AG08395 (cell line): ENCODE results near the gene SLC4A1AP.

ENCODE experiments used
- DNase-seq: peaks from one replicate; pipeline ENCODE4 v3.0.0; 2012; ENCODE audit warnings: mixed read lengths, low spot score

SLC4A1AP gene

GRCh38 chr2:27704342-27704876 is 40.7 kb downstream of the SLC4A1AP start:
- no peak for DNase-seq

DNA sequence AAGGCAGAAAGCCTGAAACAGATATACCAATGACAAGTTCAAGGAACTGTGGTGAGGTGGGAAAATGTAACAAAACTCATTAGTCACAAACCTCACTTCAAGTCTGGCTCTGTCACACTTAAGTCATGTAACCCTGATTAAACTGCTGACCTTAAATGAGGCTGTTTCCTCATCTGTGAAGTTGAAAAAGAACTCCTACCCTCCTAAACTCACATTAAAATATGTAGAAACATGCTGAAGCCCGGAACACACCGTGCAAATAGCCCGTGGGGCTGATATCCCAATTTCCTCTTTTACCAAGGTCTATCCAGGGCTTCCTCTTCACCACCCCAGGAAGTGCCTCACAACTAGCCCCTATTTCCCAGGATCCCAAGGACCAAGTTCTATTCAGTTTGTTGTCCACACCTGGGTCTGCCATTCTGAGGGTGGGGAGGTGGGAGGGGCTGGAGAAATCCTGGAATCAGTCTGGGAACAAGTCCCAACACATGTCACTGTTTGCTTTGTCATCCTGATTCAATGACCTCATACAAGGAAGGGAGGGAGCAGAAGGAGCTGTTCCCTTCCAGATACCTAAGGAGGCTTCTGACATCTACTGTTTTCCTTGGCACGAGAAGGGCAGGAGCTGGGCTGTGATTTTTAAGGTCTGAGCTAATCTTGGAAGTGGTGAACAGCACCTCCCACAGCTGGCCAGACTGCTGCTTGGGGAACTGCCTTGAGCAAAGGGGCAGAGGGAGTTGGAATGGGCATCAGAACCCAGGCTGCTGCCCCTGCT is 42.3 kb downstream of the SLC4A1AP start:
- DNase-seq: peak; percentile 83

DNA sequence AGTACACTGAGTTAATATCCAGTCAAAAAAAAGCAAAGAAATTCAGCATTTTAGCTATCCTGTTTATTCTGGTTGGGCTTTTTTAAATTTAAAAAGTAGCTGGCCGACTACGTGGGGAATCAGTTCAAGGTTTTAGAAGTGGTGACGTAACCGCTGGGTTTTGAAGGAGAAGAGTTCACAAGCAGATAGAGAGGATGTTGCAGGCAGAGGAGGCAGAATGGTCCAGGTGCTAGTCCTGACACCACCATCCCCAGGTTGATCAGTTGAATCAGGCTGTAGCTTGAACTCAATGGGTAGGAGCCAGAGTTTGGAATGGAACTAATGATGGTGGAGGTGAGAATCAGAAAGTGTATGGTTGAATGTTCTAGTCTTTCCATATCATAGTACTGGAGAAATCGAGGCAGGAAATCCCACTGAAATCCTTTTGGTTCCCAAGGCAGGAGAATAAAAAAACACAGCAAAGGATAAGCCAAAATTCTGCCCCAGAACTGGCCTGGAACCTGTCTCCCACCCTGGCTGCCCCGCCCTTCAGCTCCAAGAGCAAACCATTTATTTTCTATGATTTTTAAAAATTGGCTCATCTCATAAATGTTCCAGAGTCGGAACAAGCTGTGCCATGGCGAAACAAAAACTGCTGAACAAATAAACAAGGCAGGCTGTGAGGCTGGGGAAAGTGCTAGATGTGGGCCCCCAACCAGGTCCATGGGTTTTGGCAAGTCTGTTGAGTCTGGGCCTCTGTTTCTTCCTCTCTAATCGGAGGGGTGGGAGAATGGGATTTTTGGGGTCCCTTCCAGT is 44.0 kb downstream of the SLC4A1AP start:
- DNase-seq: no peak

DNA sequence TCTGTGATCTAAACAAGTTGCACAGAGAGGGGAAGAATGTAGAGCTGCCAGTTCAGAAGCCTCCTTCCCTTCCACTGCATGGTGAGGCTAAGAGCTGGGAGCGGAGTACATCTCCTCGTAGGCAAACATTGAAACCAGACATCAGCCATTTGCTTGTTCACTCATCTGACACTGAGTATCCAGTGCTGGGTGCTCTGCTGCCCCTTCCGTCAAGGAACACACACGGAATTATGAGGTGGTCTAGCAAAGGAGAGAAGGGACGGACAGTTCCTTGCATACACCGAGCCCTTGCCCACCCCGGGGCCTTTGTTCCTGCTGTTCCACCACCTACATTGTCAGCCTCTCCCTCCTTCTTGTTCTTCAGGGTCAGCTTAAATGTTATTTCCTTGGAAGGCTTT is 44.6 kb downstream of the SLC4A1AP start:
- DNase-seq: no peak

DNA sequence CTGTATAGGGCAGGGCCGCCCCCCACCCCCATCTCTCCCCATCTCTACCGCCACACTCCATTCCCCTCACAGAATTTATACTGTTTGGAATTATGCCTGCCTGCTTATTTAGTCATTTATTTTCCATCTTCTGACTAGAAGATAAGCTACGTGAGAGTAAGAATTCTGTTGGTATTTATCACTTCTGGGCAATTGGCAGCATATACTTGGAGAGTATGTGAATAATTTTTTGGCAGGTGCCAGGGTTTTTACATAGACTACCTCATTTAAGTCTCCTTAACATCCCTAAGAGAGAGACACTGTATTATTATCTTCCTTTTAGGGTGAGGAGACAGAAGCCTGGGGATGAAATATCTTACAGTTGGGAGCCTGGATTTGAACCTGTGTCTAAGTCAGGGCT is 45.0 kb downstream of the SLC4A1AP start:
- no peak for DNase-seq

GRCh38 chr2:27709326-27709725 is 45.6 kb downstream of the SLC4A1AP start:
- no peak for DNase-seq

GRCh38 chr2:27709960-27710575 is 46.4 kb downstream of the SLC4A1AP start:
- no peak for DNase-seq

- no peak for DNase-seq
Measured at GRCh38 chr2:27710640-27711430, 47.1 kb downstream of the SLC4A1AP start.

DNA sequence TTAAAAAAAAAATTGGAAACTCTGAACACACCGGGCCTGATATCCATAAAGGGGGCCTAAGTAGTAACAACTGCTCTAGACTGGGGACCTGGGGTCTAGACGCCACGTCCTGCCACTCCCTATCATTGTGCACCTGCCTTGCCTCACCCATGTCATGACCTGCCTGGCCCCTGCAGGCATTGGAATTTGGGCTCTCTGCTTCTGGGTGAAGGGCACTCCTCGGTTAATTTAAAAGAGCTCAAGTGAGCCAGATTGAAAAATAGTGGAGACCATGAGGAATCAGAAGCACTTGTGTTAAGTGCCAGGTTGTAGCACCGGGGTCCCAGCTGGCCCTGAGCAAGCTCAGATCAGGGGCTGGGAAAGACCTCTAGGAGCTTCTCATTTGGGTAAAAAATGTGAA is 48.1 kb downstream of the SLC4A1AP start:
- DNase-seq: no peak

DNA sequence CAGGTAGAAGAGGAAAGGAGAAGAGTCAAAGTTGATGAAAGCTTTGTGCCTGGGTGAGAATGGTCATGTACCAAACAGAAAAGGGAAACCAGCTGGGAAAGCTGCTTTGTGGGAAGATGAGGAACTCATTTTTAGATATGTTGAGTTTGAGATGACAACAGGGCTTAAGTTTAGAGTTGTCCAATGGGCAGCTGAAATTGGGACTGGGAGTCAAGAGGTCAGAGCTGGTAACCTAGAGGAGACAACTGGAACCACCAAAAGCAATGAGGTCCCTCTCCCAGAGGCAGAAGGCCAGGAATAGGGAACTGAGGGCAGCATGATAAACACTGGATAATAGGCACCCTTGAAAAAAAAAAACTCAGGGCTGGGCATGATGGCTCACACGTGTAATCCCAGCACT is 48.8 kb downstream of the SLC4A1AP start:
- DNase-seq: no peak

- DNase-seq: no peak
Measured at GRCh38 chr2:27713201-27713600, 49.5 kb downstream of the SLC4A1AP start.

DNA sequence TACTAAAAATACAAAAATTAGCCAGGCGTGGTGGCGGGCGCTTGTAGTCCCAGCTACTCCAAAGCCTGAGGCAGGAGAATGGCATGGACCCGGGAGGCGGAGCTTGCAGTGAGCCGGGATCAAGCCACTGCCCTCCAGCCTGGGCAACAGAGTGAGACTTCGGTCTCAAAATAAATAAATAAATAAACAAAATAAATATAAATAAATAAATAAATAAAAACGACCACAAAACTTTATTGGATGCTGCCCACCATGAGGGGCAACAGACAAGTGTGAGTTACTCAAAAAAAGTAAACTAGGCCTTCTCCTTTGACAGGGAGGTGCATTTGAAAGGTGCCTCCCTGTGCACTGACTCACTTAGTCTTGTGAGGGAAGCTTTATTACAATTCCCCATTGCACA is 50.4 kb downstream of the SLC4A1AP start:
- no peak for DNase-seq

DNA sequence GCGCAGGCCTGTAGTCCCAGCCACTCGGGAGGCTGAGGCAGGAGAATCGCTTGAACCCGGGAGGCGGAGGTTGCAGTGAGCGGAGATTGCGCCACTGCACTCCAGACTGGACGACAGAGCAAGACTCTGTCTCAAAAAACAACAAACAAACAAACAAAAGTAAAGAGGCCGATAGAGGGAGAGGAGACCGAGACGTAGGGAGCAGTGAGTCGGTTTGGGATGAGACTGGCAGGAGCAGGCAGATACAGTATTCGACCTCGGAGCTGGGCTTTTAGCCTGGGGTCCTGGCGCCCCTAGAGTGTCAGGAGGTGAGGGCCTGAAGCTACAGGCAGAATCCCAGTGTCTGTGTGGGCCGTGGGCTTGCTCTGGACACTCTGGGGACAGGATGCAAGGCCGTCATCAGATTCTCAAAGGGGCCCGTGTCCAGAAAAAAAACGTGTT is 51.2 kb downstream of the SLC4A1AP start:
- no peak for DNase-seq

GRCh38 chr2:27715318-27716210 is 51.9 kb downstream of the SLC4A1AP start:
- DNase-seq: peak; percentile 52

DNA sequence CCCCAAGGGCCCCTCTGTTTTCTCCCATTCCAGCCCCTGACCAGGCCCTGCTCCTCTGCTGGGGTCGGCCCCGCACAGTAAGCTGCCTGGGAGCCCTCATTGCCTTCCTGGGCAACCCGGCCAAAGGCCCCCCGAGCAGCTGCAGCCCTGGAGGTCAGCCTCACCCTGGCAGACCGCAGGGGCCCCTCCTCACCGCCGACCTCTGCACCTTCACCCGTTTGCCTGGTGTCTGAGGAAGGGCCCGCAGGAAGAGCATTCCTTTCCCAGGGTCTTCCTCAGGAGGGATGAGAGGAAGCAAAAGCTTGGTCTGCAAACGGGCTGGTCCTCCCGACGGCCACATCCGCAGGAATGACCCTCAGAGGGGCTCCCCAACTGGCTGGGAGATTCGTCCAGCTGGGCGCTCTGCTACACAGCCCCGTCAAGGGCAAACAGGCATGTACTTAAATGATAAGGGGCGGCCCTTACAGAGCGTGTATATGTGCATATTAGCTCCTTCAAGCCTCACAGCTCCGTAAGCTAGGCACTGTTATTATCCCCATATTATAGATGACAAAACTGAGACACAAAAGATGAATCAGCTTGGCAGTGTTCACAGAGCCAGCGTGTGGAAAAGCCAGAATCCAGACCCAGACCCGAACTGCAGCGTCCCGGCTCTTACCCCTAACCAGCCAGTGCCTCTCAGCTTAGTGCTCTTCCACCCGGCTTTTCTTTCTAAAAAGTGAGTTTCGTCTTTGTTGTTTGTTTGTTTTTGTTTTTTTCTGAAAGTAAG is 52.8 kb downstream of the SLC4A1AP start:
- DNase-seq: no peak

DNA sequence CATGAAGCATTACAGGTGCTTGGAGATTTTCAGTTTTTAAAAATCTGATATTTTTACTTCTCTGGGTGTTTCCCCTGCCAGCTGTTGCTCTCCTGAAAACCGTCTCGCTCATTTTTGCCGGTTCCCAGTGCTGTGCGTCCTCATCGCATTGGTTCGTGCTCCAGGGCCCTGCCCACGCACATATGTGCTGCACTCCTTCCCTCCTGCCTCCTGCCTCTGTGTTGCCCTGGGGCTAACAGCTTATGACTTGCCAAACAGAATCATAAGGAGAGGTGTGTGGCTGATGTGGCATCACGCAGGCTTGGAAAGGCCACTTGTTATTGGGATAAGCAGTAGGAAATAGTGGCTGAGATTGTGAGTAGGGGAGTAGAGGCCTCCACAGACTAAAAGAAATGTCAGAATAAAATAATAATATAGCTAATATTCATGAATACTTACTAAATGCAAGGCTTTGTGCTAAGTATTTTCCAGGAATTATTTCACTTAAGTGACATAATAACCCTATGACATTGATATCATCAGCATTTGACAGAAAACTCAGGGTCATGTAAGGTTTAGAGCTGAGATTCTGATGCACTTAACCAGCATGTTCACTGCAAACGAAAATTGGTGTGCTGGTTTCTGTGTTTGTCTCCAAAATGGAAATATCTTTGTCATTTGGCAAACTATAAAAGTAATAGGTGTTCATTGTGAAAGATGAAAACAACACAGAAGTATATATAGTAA is 53.5 kb downstream of the SLC4A1AP start:
- DNase-seq: peak; percentile 73

- peak; percentile 94 for DNase-seq
Measured at GRCh38 chr2:27720004-27720551, 56.4 kb downstream of the SLC4A1AP start.

DNA sequence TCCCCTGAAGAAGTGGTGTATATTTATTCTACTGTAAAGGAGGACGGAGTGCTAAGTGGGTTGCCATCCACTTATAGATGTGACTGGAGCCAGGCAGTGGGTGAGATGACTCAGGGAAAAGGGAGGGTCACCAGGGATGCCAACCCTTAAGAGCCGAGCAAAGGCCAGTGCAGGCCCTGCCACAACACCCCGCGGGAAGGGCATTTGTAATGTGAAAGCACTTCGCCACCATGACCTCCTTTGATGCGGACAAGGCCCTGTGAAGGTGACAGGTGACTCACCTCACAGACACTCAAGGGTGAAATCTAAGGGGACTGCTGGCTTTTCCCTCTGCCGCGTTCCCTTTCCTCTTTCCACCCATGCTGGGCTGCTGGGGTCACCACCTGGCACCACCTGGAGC is 57.6 kb downstream of the SLC4A1AP start:
- no peak for DNase-seq

DNA sequence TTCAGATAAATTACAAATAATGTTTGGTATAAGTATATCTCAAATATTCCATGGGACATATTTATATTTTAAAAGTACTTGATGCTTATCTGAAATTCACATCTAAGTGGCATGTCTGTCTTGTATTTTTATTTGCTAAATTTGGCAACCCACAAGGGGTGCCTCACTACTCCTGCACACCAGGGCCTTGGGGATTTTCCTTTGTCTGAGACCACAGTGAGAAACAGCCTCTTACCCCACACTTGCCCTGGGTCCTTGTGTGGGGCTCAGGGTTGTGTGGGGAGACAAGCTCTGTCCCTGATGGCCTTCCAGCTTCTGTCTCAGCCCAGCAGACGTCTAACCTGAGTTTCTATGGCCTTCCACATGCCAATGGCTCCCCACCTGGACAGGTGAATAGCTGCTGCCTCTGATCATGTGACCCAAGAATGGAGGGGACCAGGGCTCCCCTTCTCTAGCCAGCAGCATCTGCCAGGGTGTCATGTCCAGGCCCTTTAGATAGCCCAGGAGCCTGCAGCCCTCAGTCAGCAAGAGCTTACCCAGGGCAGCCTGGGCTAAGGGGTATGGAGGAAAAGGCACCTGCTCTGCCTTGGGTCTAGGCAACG is 58.3 kb downstream of the SLC4A1AP start:
- no peak for DNase-seq
